Neural progenitor cell (in vitro differentiated cells): Measurements from ENCODE around the gene ZNF316.

ENCODE experiments used
- EZH2 ChIP-seq: fragments of 200-600 bp; sonication (generic); IDR thresholded peaks from 2 replicates; pipeline ENCODE4 v1.6.1; 2017; ENCODE audit warnings: antibody characterized with exemption, mild to moderate bottlenecking, moderate library complexity
- EZH2phosphoT487 ChIP-seq: fragments of 200-600 bp; sonication (generic); IDR thresholded peaks from 2 replicates; pipeline ENCODE4 v1.6.1; 2017; ENCODE audit warnings: antibody characterized with exemption
- TF ChIP-seq, protein P1 (sequence below): fragments of 200-600 bp; sonication (generic); IDR thresholded peaks from 2 replicates; pipeline ENCODE4 v1.5.1; 2017; ENCODE audit warnings: antibody characterized with exemption, mild to moderate bottlenecking

DNA sequence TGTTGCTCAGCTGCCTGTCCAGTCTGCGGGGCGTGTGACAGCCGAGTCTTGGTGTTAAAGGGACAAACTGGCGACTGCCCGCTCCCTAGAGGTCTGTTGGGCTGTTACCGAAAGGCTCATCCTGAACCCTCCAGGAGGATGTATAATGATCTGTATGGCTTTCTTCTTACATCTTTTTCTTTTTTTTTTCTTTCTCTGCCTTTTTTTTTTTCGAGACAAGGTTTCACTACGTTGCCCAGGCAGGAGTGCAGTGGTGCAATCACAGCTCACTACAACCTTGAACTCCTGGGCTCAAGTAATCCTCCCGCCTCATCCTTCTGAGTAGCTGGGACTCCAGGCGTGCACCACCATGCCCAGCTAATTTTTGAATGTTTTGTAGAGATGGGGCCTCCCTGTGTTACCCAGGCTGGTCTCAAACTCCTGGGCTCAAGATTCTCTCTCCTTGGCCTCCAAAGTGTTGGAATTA is 46.4 kb upstream of the ZNF316 start:
- TF ChIP-seq, protein P1, sequence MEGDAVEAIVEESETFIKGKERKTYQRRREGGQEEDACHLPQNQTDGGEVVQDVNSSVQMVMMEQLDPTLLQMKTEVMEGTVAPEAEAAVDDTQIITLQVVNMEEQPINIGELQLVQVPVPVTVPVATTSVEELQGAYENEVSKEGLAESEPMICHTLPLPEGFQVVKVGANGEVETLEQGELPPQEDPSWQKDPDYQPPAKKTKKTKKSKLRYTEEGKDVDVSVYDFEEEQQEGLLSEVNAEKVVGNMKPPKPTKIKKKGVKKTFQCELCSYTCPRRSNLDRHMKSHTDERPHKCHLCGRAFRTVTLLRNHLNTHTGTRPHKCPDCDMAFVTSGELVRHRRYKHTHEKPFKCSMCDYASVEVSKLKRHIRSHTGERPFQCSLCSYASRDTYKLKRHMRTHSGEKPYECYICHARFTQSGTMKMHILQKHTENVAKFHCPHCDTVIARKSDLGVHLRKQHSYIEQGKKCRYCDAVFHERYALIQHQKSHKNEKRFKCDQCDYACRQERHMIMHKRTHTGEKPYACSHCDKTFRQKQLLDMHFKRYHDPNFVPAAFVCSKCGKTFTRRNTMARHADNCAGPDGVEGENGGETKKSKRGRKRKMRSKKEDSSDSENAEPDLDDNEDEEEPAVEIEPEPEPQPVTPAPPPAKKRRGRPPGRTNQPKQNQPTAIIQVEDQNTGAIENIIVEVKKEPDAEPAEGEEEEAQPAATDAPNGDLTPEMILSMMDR, result no peak
- TF ChIP-seq EZH2, result peak; percentile 26
- no peak for TF ChIP-seq EZH2phosphoT487
